Activated T-cell treated with anti-CD3 and anti-CD28 coated beads for 48 hours (primary cell): ENCODE data around the gene ENOX1.
A peak's percentile ranks its signal among the peaks of the same experiment; 100 is the strongest.

Experiments used
- DNase-seq: peaks from one replicate; pipeline ENCODE4 v3.0.0-alpha.2; 2020; ENCODE audit warnings: low read depth

Gene ENOX1

DNA sequence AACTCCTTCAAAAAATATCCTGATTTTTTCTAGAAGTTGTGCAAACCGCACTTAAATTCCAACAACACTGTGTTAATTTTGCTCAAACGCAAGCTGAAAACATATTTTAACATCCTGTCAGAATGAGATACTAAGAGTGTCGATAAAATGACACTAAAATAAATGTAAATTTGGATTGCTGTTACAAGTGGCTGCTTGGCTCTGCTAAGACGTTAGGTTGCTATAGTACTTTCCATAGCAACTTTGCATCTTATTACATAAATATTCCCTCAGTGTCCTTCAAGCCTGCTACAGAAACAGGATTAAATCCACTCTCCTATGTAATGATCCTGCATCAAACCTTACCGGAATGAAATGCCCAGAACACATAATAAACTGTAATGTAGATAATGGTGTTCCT is 471.2 kb downstream of the ENOX1 start:
- DNase-seq = no peak

DNA sequence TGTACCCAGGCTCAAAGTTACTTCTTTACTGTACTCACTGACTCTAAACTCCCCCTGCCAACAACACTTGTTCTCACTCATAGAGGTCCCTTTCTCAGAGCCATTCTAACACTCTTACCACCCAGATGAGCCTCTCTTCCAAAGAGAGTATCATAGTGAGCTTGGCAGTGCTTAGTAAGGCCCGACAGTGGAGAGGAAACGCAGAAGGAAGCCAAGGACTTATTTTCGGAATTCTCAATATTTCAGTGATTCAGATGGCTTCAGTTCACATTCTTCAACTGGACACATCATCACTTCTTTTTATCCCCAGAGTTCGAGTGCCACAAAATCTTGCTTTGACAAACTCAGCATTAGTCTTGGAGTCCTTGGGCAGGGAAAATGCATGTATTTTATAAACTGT is 477.5 kb downstream of the ENOX1 start:
- DNase-seq = no peak

DNA sequence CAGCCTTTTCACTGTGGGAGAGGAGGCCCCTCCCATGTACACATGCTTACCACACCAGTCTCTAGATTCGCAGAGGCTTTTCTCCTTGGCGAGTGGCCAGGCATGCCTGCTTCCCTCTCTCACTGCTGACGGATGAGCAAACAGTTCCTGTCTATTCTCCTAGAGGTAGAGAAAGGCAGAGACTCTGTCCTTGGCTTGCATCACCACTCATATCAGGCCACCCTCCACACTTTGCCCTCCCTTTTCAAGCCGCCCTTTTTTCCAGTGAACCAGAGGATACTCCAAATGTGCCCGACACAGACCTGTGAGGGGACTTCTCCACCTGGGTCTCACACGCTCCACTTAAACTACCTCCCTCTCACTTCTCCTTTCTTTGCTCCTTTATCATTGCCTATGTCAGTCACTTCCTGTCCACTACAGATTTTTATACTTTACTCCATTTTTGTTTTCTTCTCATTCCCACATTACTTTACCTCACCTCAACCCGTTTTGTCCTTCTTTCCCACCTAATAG is 478.8 kb downstream of the ENOX1 start:
- no peak for DNase-seq

DNA sequence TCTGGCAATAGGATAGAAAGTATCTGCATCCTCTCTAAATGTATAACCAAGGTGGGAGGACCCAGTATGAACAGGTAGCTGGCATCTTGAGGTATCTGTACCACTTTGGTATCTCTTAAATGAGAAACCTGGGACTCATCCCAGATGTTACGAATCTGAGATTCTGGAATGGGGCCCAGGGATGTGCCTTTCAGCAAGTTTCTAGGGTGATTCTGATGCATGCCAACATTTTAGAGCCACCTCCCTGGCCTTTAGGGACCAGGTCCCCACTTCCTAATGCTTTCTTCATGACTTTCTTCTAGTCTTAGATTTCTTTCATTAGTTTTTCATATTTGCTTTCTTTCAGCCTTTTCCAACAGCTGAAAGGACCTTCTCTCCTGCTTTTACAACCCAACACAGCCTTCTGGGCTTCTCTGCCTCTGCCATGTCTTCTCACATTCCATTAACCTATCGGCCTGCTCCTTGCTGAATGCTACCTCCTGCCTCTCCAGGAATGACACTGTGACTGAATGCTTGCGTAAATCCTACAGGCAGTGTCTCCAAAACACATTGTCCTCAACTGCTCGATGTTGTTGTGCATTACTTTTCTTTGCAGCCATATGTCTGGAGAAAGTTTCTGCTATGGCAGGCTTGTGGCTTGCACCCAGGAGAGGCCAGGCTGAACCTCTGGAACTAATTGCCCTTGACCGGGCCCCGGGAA is 479.4 kb downstream of the ENOX1 start:
- no peak for DNase-seq

DNA sequence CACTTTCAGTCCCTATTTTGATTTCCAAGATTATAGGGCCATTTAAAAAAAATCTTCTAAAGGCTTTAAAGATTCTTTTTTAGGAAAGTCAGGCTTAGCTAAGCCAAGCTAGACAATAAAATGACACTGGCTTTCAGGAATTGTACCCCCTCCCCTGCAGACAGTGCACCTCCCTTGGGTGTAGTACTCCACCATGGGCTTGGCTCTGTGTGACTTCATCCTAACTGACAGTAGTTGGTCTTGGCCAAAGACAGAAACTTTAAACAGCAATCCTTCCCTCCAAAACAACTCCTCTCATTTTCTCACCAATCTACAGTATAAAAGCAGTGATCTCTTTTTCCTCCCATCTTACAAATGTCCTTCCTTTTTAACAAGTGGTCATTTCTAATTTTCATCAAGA is 480.4 kb downstream of the ENOX1 start:
- no peak for DNase-seq

DNA sequence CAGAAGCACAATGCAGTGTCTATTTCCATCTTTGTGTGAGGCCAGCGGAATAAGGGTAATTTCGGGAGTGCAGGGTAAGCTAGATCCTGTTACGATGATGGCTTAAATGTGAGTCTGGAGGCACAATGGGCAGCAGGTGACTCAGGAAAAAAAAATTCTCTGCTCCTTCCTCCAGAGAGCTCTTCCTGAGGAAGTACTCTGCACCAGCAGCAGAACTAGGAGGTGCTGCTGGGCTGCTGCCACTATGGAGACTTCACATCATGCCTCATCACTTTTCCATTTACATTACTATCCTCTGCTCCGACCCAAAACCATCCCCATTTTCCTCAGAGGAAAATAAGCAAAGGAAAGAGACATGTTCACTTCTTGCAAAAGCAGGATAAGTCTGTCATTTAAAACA is 481.4 kb downstream of the ENOX1 start:
- DNase-seq = no peak

DNA sequence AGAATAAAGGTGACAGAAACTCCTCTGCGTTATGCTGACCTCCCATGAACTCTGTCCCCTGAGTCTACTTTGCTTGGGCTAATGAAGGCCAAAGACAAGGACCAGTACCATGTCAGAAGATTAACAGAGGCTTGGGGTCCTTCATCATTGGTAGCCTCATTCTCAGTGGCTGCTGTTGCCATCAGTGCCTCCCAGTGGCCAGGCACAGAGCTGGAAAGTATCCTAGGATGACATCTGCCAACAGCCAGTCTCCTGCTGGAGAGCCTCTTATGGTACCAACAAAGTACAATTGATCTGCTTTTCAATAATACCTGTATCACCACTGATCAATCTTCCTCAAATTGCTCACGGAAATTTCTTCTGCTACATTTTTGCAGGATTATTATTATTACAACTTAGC is 481.8 kb downstream of the ENOX1 start:
- no peak for DNase-seq

DNA sequence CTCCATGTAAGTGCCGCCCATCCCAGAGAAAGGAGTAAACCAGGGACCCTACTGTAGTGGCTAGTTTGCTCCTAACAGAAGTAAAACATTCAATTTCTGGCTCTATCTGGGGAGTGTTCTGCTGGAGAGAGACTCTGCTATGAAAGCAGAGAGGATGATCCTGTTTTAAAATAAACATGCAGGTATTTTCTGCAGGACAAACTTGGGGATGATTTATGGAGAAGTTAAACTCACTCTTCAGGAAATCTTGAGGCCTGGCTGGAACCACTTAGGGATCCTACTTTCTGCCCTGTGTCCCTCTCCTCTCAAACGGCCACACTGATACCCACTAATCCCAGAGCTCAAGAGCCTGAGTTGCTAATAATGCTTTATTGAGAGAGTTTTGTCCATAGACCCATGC is 482.3 kb downstream of the ENOX1 start:
- DNase-seq = no peak

DNA sequence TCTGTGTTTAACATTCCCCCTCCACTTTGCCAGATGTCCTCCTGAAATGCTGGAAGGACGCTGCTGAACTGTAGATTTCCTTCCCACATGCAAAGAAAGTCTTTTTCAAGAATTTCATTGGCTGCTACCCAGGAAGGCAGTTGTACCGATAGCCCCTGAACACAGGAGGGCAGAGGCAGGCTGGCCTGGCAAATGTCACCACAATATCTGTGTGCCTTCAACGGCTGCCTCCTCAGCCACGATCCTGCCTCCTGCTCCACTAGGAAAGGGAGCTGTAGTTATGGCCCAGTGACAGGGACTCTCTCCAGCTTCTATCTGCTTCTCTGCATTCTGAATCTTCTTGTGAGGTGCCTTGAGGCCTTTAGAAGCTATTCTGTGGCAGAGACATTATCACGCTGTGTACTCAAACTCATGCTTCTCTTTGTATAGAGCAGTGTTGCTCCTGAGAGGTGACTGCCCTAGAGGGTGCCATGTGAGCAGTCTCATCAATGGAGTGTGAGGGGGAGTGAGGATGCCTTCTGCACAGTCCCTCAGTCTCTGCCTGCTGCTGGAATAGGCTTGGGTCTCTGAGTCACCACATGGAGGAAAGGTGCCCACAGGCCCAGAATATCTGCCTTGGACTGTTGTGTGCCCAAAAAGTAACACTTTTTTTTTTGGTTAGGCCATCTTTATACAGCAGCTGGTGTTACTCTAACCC is 483.6 kb downstream of the ENOX1 start:
- DNase-seq = no peak

DNA sequence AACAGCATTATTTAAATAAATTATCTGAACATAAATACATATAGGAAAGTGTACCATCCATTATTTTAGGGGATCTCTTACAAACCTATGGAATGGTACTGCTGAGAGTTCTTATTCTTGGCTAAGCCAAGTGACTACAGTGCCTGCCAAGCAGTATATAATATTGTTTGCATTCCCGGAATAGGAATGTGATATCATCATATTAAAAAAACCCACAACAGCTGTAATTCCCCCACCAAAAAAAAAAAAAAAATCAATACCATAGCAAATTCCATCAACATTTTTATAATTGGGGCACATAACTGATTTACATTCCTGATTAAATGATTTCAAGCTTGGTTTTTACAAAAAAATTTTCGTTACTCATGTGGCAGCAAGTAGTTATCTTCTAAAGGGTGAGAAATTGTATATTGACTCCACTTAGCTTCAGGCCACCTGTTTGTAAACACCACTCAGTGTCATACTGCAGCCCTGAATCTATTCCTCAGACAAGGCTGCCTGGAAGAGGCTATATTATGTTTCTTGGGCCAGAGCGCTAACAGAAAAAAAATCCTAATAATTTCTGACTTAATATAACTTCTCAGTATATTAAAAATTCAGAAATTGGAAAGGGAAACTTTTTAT is 485.3 kb downstream of the ENOX1 start:
- no peak for DNase-seq

DNA sequence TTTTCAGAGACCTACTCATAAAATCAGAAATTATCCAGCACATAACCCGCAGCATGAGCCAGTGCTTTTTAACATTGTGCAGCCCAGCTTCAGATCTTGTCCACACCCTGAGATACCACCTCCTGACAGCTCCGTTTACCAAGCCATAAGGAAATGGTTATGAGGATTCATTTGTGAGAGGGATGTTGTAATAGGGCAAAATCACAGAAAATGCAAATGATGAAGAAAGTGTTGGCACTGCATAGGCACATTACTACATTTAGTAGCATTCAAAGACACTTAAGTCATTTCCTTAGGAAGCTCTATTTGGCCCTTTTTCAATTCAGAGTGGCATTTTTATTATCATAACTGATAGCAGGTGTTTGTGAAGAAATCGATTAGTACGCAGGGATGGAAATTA is 485.9 kb downstream of the ENOX1 start:
- DNase-seq = no peak

DNA sequence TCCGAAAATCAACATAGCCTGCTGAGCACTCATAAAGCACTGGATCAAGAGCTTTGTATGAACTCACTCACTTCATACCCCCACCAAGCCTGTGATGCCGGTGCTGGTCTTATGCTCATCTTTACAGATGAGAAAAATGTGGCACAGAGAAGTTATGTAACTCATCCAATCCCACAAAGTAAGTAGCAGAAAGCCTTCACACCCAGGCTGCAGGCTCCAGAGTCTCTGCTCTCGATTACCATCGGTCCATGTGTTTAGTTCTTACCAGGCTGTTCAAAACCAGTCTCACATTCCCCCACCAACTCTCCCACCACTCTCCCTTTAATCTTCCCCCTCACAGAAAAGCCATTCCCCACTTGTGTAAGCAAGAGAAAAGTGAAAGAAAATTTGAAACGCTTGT is 487.4 kb downstream of the ENOX1 start:
- DNase-seq = no peak

DNA sequence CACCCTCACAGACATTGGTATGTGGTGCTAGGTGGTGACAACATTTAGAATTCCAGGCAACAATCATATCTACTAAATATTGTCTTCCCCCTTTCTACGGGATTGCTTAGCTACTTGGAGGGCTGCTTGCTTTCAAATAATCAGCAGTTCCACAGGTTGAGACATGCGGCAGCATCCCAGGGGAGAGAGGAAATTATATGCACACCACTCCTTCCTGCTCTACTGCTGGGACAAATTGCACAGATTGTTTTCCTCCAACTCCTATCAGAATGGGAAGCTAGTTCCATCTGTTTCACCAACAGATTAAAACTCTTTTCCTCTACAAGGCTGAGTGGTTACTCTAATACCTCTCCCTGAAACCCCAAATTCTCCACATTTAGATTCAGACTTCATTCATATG is 488.0 kb downstream of the ENOX1 start:
- no peak for DNase-seq

DNA sequence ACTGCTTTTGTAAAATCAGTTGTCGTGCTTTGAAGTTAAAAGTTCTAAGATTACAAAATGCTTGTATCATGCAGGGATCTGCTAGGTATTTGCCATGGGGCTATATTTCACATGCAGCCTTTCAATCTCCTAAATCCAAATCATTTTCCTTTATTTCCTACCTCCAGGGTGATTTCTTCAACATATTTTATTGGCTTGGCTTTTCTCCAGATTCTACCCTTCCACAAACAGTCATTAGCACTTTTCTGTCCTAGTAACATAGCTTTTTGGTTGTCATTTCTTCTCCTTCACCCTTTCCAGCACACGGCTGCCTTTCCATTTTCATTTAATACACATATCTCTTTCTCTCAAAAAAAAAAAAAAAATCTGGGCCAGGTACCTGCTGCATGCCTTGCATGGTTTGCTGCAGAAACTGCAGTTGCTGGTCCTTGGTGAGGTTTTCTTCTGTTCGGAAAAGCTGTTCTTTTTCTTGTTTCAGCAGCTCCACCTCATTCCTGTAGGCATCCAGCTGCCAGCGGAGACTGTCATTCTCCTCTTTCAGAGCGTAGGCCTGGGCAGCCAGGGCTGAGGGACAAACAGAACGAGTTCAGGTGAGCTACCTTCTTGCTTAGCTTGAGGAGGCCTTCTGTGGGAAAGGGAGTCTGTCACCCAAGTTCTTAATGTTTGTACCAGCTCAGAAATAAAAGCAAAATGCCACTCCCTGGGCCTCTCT is 488.6 kb downstream of the ENOX1 start:
- DNase-seq = no peak

DNA sequence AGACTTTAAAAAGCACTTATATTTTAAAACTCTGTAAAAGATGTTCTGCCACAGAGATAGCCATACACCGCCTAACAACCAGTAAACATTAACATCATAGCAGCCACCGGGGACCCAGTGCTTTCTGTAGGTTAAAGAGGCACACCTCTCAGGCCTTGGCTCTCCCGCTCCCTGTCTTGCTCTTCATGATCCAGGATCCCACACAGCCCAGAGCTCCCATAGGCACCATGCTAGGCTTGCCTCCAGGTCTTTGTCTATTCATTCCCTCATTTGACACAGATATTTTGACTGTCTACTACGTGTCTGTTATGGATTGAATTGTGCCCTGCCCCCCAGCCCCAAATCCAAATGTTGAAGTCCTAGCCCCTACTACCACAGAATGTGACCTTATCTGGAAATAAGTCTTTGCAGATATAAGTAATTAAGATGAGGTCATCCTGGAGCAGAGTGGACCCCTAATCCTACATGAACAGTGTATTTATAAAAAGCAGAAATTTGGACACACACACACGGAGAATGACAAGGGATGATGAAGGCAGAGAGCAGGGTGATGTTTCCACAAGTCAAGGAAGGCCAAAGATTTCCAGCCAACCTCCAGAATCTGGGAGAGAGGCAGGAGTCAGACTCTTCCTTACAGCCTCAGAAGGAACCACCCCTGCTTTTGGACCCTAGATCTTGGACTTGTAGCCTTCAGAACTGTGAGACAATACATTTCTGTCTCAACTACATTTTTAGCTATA is 490.8 kb downstream of the ENOX1 start:
- DNase-seq = no peak

DNA sequence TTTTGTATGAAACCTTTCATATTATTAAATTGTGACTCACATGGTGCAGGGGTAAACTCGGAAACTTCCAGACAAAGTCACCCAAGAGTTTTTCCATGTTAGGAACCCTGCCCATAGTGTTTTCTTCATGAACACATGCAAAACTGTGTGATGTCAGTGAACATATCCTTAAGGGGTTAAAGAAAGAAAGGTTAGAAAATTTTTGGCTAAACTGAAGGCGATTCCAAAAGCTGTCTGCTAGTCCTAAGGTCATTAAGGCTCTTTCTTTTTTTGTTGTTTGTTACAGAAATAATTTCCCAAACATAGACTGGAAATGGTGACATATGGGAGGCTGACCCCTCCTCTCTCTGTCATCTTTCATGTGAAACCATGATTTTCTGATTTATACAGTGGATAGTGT is 491.5 kb downstream of the ENOX1 start:
- DNase-seq = no peak

DNA sequence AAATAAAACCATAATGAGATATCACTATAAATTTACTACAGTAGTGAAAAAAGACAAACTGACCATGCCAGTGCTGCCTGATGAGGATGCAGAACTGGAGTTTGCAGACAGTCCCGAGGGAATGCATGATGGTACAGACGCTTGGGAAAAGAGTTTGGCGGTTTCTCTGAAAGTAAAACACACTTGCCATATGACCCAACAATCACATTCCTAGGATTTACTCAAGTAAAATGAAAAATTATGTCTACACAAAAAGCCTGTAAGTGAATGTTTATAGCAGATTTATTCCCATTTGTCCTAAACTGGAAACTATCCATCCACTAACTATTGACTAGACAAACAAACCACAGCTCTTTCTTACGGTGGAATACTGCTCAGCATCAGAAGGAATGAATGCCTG is 492.4 kb downstream of the ENOX1 start:
- DNase-seq = no peak

DNA sequence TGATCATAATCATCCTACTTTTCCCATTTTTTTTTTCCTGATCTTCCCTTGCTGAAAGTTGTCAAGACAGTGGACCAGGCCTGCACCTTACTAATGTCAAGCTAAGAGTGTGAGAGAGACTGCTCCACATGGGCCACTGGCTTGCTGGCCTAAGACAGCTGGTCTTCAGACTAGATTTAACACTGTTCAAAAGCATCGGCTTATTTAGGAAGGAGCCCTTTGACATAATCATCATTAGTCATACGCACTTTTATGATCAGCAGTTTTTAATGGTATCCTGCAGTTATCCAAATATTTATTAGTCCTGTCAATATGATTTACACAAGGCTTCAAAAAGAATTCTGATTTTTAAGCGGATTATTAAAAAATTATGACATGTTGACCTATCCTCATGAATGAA is 492.8 kb downstream of the ENOX1 start:
- no peak for DNase-seq

DNA sequence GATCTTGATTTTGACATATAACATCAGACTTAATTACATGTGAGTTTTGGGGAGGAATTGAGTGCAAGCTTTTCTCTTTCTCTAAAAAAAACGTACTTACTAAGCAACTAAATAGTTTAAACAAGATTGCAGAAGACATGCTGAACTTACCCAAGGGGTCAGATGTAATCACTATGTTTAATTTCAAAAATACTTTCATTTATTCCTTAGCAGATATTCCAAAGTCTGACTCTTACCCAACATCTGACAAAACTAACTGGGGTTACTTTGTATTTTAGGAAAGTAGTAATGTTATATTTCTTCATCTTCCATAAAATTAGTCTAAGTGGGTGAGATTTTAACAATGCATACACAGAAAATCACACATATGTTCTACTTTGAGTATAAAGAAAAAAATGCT is 493.2 kb downstream of the ENOX1 start:
- DNase-seq = no peak

DNA sequence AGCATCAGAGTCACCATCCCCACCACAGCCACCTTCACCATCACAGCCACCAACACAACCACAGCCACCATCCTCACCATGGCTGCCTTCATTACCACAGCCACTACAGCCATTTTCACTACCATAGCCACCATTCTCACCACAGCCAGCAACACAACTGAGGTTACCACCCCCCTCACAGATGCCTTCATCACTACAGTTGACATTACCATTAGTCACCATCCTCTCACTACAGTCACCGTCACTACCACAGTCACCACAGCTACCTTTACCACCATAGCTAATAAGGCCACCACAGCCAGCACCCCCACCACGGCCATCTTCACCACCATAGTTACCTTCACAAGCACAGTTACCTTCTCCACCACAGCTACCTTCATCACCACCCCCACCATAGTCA is 493.8 kb downstream of the ENOX1 start:
- DNase-seq = peak; percentile 0

DNA sequence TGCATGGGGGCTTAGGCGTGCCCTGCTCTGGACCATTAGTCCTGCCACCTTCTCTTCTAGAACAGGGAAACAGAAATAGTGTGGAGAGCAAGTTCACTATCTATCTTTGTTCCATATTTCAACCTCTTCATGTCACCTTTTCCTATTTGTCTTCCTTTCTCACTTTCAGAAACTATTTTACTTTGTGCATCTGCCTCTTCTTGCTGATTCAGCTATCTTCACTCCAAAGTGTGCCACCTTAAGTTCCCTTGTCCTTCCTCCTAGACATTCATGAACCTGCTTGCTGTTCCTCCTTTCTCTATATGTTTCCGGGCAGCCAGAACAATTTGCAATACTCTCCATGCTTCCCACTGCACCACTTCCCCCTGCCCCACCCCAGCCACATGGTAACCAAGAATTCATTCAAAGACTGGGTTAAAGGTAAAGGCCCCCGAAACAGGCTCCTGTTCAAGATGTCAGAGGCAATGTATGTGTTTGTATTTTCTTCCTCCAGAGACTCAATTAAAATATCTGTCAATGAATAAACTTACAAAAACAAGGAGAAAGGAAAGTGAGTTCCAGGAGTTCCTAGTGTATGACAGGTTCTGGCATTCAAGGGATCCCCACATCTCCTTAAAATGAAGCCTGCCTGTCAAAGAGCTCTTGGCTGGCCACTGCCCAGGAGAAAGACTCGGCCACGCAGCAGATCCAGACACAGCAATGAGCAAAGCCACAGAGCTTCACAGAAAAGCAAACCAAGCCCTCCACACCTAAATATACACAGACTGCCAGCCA is 495.3 kb downstream of the ENOX1 start:
- DNase-seq = no peak
